HCT116 (cell line): ENCODE data around the gene UPK2. TPM values are rescaled to one million over a fixed set of nuclear protein-coding genes. Genes with fewer than 3 reads are reported as not detected.

Source experiments
- ATAC-seq: fragments of 200-7000 bp; cut with Tn5 transposase; 2 replicates; pipeline ENCODE4 v1.9.1; 2020; ENCODE audit warnings: mild to moderate bottlenecking, moderate library complexity
- BruUV-seq: library from RNA; stranded (reverse); fragments of 400-500 nt; replicated peaks from 2 replicates; lab custom pipeline; 2021; lab: Mats Ljungman, UMichigan
- CTCF ChIA-PET: fragments of 300-600 bp; sonication (Branson Sonifier 250); formaldehyde crosslinking; loops from one replicate; lab custom pipeline; 2021; ENCODE audit warnings: antibody characterized with exemption; lab: Charles Lee
- POLR2A ChIA-PET: fragments of 300-600, 350-600 bp; sonication (Branson Sonifier 250); formaldehyde crosslinking; loops from one replicate; lab custom pipeline; 2021; ENCODE audit warnings: antibody characterized with exemption; lab: Charles Lee
- RAD21 ChIA-PET, 2 experiments: fragments of 300-600 bp; sonication (Branson Sonifier 250); formaldehyde crosslinking; loops; one replicate each; lab custom pipeline; 2023; ENCODE audit warnings: low total read pairs in 2 of 2; ENCODE audit not compliant: uncharacterized antibody in 2 of 2, unreplicated experiment in 2 of 2, low non-redundant PET in 1 of 2; lab: Charles Lee
- DNase-seq: peaks from one replicate; pipeline ENCODE4 v3.0.0-alpha.2; 2010; ENCODE audit warnings: low read depth, low spot score
- H2AFZ ChIP-seq: fragments of 200-600 bp; shearing (Covaris generic), sonication (generic); 2 replicates; pipeline ENCODE4 v1.6.1; 2017; ENCODE audit warnings: low read depth, mixed run types, mixed read lengths, antibody characterized with exemption, low read length; ENCODE audit not compliant: poor library complexity, severe bottlenecking
- H3K27ac ChIP-seq: 2 replicates; pipeline ENCODE4 v1.5.1; 2012; ENCODE audit warnings: low read depth, low read length
- H3K27me3 ChIP-seq: fragments of 200-600 bp; sonication (generic); 2 replicates; pipeline ENCODE4 v1.6.1; 2016; ENCODE audit warnings: mixed run types, low read length, mixed read lengths; ENCODE audit not compliant: insufficient read depth
- H3K36me3 ChIP-seq, 2 experiments: fragments of 200-500 bp in 1 of 2; fragments of 200-600 bp in 1 of 2; sonication (Bioruptor generic) in 1 of 2; sonication (generic) in 1 of 2; 2 replicates each; pipeline versions ENCODE4 v1.5.1 to v1.6.1; 2014 to 2016; ENCODE audit warnings: low read length in 2 of 2, inconsistent platforms in 1 of 2, mixed read lengths in 1 of 2, mixed run types in 1 of 2; ENCODE audit not compliant: insufficient read depth in 2 of 2, control insufficient read depth in 1 of 2
- H3K4me1 ChIP-seq, 2 experiments: fragments of 200-600 bp in 1 of 2; sonication (generic) in 1 of 2; 2 replicates each; pipeline versions ENCODE4 v1.5.1 to v1.6.1; 2012 to 2017; ENCODE audit warnings: low read length in 2 of 2, inconsistent platforms in 1 of 2, mild to moderate bottlenecking in 1 of 2, mixed read lengths in 1 of 2, mixed run types in 1 of 2, moderate library complexity in 1 of 2; ENCODE audit not compliant: insufficient read depth in 2 of 2, control insufficient read depth in 1 of 2
- H3K4me2 ChIP-seq: fragments of 200-600 bp; sonication (generic); 2 replicates; pipeline ENCODE4 v1.6.1; 2017; ENCODE audit warnings: mixed run types, low read length, mixed read lengths
- H3K4me3 ChIP-seq, 2 experiments: fragments of 200-600 bp in 1 of 2; sonication (generic) in 1 of 2; replicated peaks in 1 of 2; 2 replicates each; pipeline ENCODE4 v1.5.1; 2011 to 2016; ENCODE audit warnings: low read length in 2 of 2, control low read depth in 1 of 2, low read depth in 1 of 2, mild to moderate bottlenecking in 1 of 2, mixed read lengths in 1 of 2, mixed run types in 1 of 2
- H3K79me2 ChIP-seq: fragments of 200-600 bp; sonication (generic); 2 replicates; pipeline ENCODE4 v1.6.1; 2017; ENCODE audit warnings: mild to moderate bottlenecking, mixed run types, low read length, moderate library complexity, mixed read lengths; ENCODE audit not compliant: insufficient read depth
- H3K9ac ChIP-seq: fragments of 200-600 bp; sonication (generic); 2 replicates; pipeline ENCODE4 v1.6.1; 2016; ENCODE audit warnings: low read length, mixed read lengths
- H3K9me2 ChIP-seq: fragments of 200-600 bp; sonication (generic), shearing (Covaris generic); 2 replicates; pipeline ENCODE4 v1.6.1; 2017; ENCODE audit warnings: mixed run types, mild to moderate bottlenecking, moderate library complexity; ENCODE audit not compliant: insufficient read depth
- H3K9me3 ChIP-seq, 2 experiments: fragments of 200-500 bp in 1 of 2; fragments of 200-600 bp in 1 of 2; sonication (Bioruptor generic) in 1 of 2; sonication (generic) in 1 of 2; 2 replicates each; pipeline ENCODE4 v1.6.1; 2014 to 2017; ENCODE audit warnings: low read length in 2 of 2, mixed read lengths in 2 of 2, inconsistent platforms in 1 of 2, low read depth in 1 of 2, mild to moderate bottlenecking in 1 of 2, mixed run types in 1 of 2, moderate library complexity in 1 of 2; ENCODE audit not compliant: control insufficient read depth in 1 of 2, insufficient read depth in 1 of 2
- H4K20me1 ChIP-seq: fragments of 200-600 bp; sonication (generic), shearing (Covaris generic); 2 replicates; pipeline ENCODE4 v1.6.1; 2017; ENCODE audit warnings: mixed run types, mild to moderate bottlenecking, moderate library complexity; ENCODE audit not compliant: insufficient read depth
- CBX3 ChIP-seq: IDR thresholded peaks from 2 replicates; pipeline ENCODE4 v1.6.1; 2012; ENCODE audit warnings: low read depth
- EGR1 ChIP-seq: IDR thresholded peaks from 2 replicates; pipeline ENCODE4 v1.6.1; 2012; ENCODE audit warnings: low read depth
- ELF1 ChIP-seq: IDR thresholded peaks from 2 replicates; pipeline ENCODE4 v1.6.1; 2012; ENCODE audit warnings: low read depth, borderline replicate concordance
- EZH2 ChIP-seq: fragments of 200-600 bp; sonication (generic); IDR thresholded peaks from 2 replicates; pipeline ENCODE4 v1.6.1; 2017; ENCODE audit warnings: antibody characterized with exemption, mixed run types
- FOSL1 ChIP-seq: IDR thresholded peaks from 2 replicates; pipeline ENCODE4 v1.6.1; 2012; ENCODE audit warnings: low read depth
- JUND ChIP-seq: IDR thresholded peaks from 2 replicates; pipeline ENCODE4 v1.6.1; 2012
- MAX ChIP-seq: IDR thresholded peaks from 2 replicates; pipeline ENCODE4 v1.6.1; 2012
- POLR2A ChIP-seq: IDR thresholded peaks from 2 replicates; pipeline ENCODE4 v1.7.0; 2011; ENCODE audit warnings: borderline replicate concordance; ENCODE audit not compliant: insufficient read depth, insufficient read length; ENCODE audit errors: extremely low read depth
- POLR2AphosphoS5 ChIP-seq: IDR thresholded peaks from 2 replicates; pipeline ENCODE4 v1.6.1; 2011; ENCODE audit warnings: mild to moderate bottlenecking, low read depth, low read length, moderate library complexity
- SP1 ChIP-seq: IDR thresholded peaks from 2 replicates; pipeline ENCODE4 v1.6.1; 2012; ENCODE audit warnings: low read depth
- SRF ChIP-seq: IDR thresholded peaks from 2 replicates; pipeline ENCODE4 v1.6.1; 2012; ENCODE audit warnings: low read depth
- TCF7L2 ChIP-seq: IDR thresholded peaks from 2 replicates; pipeline ENCODE4 v1.7.0; 2011; ENCODE audit warnings: borderline replicate concordance, inconsistent platforms; ENCODE audit not compliant: insufficient read depth, insufficient read length; ENCODE audit errors: extremely low read depth
- YY1 ChIP-seq: IDR thresholded peaks from 2 replicates; pipeline ENCODE4 v1.6.1; 2011; ENCODE audit warnings: low read length, low read depth, moderate library complexity, mild to moderate bottlenecking; ENCODE audit not compliant: insufficient replicate concordance; ENCODE audit errors: extremely low read depth
- ZFX ChIP-seq: fragments of 450-650 bp; IDR thresholded peaks from 2 replicates; pipeline ENCODE4 v1.6.1; 2017
- intact Hi-C: fragments of 100-400 bp; cut with micrococcal nuclease; formaldehyde crosslinking; loops from 2 replicates; pipeline ENCODE4 v1.10.0; 2022
- total RNA-seq: library from RNA; stranded (reverse); gene quantifications from one replicate; pipeline ENCODE4 v1.2.1, GENCODE V29; 2021; ENCODE audit not compliant: unreplicated experiment
- TF ChIP-seq, protein P1 (sequence below), 3 experiments: fragments of 200-600 bp in 1 of 3; sonication (generic) in 1 of 3; IDR thresholded peaks in 2 of 3; conservative IDR thresholded peaks in 1 of 3; 2 replicates each; pipeline ENCODE4 v1.5.1; 2012 to 2017; ENCODE audit warnings: low read depth in 2 of 3, low read length in 2 of 3, antibody characterized with exemption in 1 of 3, borderline replicate concordance in 1 of 3, control low read depth in 1 of 3, mild to moderate bottlenecking in 1 of 3, mixed read lengths in 1 of 3, mixed run types in 1 of 3, moderate library complexity in 1 of 3; ENCODE audit not compliant: insufficient read depth in 1 of 3
- TF ChIP-seq, protein P2 (sequence below): IDR thresholded peaks from 2 replicates; pipeline ENCODE4 v1.6.1; 2012; ENCODE audit warnings: low read depth

UPK2 gene
- total RNA-seq, 1 experiment from 2014 or later, result 0.42 TPM

GRCh38 chr11:118921929-118922744 lies 34.0 kb upstream of the UPK2 start:
- no peak for DNase-seq
- Histone ChIP-seq H3K9me3 (no peaks in the 10 kb centered on the region), H3K9ac (peak overlapping the region; percentile 95), H3K27ac (peak overlapping the region; percentile 100), H3K4me3 (peak overlapping the region; percentile 96), H2AFZ (no peak overlapping the region), H3K79me2 (peaks cover 83% of the 10 kb centered on the region), H3K4me1 (peaks cover 76 to 88% of the 10 kb centered on the region in 2 experiments), H3K27me3 (no peaks in the 10 kb centered on the region), H3K36me3 (no peaks in the 10 kb centered on the region; a peak in 1 of 4 replicates), H4K20me1 (no peaks in the 10 kb centered on the region), H3K4me2 (peak overlapping the region; percentile 100), H3K9me2 (no peaks in the 10 kb centered on the region)
- intact Hi-C loops, result no loop called here
- ChIA-PET RAD21 (interaction anchor here (0.7 to 1.9 kb wide), 4 partner anchors 10 to 14 kb away, joined by 3 to 7 read pairs (median 5); no protein-coding TSS in a partner anchor), POLR2A (interaction anchor here (0.6 kb wide), 1 partner anchor 14 kb away, joined by 6 read pairs; no protein-coding TSS in a partner anchor), CTCF (interaction anchor here (0.9 to 1.6 kb wide), 2 partner anchors 8 to 10 kb away, joined by 5 to 6 read pairs; no protein-coding TSS in a partner anchor)
- TF ChIP-seq TCF7L2, result no peak
- TF ChIP-seq EGR1, result no peak
- TF ChIP-seq, protein P1, sequence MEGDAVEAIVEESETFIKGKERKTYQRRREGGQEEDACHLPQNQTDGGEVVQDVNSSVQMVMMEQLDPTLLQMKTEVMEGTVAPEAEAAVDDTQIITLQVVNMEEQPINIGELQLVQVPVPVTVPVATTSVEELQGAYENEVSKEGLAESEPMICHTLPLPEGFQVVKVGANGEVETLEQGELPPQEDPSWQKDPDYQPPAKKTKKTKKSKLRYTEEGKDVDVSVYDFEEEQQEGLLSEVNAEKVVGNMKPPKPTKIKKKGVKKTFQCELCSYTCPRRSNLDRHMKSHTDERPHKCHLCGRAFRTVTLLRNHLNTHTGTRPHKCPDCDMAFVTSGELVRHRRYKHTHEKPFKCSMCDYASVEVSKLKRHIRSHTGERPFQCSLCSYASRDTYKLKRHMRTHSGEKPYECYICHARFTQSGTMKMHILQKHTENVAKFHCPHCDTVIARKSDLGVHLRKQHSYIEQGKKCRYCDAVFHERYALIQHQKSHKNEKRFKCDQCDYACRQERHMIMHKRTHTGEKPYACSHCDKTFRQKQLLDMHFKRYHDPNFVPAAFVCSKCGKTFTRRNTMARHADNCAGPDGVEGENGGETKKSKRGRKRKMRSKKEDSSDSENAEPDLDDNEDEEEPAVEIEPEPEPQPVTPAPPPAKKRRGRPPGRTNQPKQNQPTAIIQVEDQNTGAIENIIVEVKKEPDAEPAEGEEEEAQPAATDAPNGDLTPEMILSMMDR (IDR thresholded peaks at IDR 0.05 in 2 of 3, conservative IDR thresholded peaks at IDR 0.05 in 1 of 3; ENCODE audit: borderline replicate concordance in 1 of 3, insufficient read depth in 1 of 3, low read depth in 2 of 3, low read length in 2 of 3), result no peak
- no peak for TF ChIP-seq FOSL1
- TF ChIP-seq, protein P2, sequence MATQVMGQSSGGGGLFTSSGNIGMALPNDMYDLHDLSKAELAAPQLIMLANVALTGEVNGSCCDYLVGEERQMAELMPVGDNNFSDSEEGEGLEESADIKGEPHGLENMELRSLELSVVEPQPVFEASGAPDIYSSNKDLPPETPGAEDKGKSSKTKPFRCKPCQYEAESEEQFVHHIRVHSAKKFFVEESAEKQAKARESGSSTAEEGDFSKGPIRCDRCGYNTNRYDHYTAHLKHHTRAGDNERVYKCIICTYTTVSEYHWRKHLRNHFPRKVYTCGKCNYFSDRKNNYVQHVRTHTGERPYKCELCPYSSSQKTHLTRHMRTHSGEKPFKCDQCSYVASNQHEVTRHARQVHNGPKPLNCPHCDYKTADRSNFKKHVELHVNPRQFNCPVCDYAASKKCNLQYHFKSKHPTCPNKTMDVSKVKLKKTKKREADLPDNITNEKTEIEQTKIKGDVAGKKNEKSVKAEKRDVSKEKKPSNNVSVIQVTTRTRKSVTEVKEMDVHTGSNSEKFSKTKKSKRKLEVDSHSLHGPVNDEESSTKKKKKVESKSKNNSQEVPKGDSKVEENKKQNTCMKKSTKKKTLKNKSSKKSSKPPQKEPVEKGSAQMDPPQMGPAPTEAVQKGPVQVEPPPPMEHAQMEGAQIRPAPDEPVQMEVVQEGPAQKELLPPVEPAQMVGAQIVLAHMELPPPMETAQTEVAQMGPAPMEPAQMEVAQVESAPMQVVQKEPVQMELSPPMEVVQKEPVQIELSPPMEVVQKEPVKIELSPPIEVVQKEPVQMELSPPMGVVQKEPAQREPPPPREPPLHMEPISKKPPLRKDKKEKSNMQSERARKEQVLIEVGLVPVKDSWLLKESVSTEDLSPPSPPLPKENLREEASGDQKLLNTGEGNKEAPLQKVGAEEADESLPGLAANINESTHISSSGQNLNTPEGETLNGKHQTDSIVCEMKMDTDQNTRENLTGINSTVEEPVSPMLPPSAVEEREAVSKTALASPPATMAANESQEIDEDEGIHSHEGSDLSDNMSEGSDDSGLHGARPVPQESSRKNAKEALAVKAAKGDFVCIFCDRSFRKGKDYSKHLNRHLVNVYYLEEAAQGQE, result no peak
- TF ChIP-seq MAX, result no peak
- no peak for TF ChIP-seq SRF
- TF ChIP-seq ZFX, result peak; percentile 36; the same call in 1 of the 2 replicates
- no peak for TF ChIP-seq POLR2A
- TF ChIP-seq YY1, result no peak
- TF ChIP-seq EZH2, result no peak
- TF ChIP-seq POLR2AphosphoS5, result peak; percentile 41; the same call in 1 of the 2 replicates
- TF ChIP-seq ELF1, result no peak
- no peak for TF ChIP-seq CBX3
- TF ChIP-seq JUND, result no peak
- TF ChIP-seq SP1, result no peak
- no TSS peak for BruUV-seq
- ATAC-seq, result no peak
